ENCODE results near the gene SOX13.

- TF ChIP-seq CTCF (conservative IDR thresholded peaks at IDR 0.05), result no peak
- TF ChIP-seq ZFX (IDR thresholded peaks at IDR 0.05), result no peak
These were observed 20.5 kb downstream of the SOX13 start for GRCh38 chr1:204093421-204093717.
